ENCODE results near the gene SHANK1.

- TF ChIP-seq, protein P1, sequence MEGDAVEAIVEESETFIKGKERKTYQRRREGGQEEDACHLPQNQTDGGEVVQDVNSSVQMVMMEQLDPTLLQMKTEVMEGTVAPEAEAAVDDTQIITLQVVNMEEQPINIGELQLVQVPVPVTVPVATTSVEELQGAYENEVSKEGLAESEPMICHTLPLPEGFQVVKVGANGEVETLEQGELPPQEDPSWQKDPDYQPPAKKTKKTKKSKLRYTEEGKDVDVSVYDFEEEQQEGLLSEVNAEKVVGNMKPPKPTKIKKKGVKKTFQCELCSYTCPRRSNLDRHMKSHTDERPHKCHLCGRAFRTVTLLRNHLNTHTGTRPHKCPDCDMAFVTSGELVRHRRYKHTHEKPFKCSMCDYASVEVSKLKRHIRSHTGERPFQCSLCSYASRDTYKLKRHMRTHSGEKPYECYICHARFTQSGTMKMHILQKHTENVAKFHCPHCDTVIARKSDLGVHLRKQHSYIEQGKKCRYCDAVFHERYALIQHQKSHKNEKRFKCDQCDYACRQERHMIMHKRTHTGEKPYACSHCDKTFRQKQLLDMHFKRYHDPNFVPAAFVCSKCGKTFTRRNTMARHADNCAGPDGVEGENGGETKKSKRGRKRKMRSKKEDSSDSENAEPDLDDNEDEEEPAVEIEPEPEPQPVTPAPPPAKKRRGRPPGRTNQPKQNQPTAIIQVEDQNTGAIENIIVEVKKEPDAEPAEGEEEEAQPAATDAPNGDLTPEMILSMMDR (IDR thresholded peaks at IDR 0.05; ENCODE audit: low read depth, low read length): no peak
- TF ChIP-seq EZH2phosphoT487 (IDR thresholded peaks at IDR 0.05; ENCODE audit: low read depth): no peak
Measured at GRCh38 chr19:50658441-50659317, 60.9 kb downstream of the SHANK1 start.
